ENCODE measurements around the gene SPATA2L.

DNA sequence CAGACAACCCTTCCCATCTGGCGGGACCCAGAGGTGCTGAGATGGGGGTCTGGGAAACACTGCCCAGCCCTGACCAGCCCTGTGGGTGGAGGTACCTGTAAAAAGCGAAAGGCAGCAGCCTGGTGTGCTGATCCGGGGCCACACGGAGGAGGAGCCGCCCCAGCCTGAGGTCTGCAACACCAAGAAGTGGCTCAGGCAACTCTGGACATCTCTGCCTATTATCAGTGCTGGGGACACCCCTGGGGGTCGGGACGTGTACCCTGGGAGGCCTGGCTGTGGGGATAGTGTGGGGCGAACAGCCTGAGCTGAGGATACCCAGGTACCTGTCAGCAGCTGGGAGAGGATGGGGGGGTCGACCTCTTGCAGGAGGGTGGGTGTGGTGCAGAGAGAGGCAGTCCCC, 37.9 kb upstream of the SPATA2L start:
- TF ChIP-seq POLR2A (IDR thresholded peaks at IDR 0.05; ENCODE audit: low read length) (no peak), GATA1 (IDR thresholded peaks at IDR 0.05; ENCODE audit: low read depth, low read length) (no peak)

Data from erythroblast (primary cell).